ENCODE measurements around the gene KIAA1549. TPM values are rescaled to one million over a fixed set of nuclear protein-coding genes. Genes with fewer than 3 reads are reported as not detected.
"Not testable (repeated sequence)": the region's sequence is repeated elsewhere in the genome, so short reads cannot be mapped to it uniquely, and the experiment has no call there.

KIAA1549 gene
- polyA plus RNA-seq, 3 donors: 0.22 to 5.4 (median 0.31) TPM

GRCh38 chr7:138978541-138979184 is 2.5 kb downstream of the KIAA1549 start:
- H3K27ac ChIP-seq (ENCODE audit: low read depth, low read length): no peak overlapping the region
- WGBS, 3 donors: 57 to 90% (median 89%) methylated on average over 6 of the region's 6 CpGs

- 48 to 93% (median 91%) methylated on average over 11 of the region's 11 CpGs for whole genome bisulfite sequencing, 3 donors
- not testable (repeated sequence) for H3K27ac ChIP-seq (ENCODE audit: low read depth, low read length)
Measured at GRCh38 chr7:138976161-138976560, 5.0 kb downstream of the KIAA1549 start.

GRCh38 chr7:138975343-138976104 is 5.7 kb downstream of the KIAA1549 start:
- H3K27ac ChIP-seq (ENCODE audit: low read depth, low read length): no peak overlapping the region
- WGBS, 3 donors: 19 to 51% (median 49%) methylated on average over 5 of the region's 5 CpGs

DNA sequence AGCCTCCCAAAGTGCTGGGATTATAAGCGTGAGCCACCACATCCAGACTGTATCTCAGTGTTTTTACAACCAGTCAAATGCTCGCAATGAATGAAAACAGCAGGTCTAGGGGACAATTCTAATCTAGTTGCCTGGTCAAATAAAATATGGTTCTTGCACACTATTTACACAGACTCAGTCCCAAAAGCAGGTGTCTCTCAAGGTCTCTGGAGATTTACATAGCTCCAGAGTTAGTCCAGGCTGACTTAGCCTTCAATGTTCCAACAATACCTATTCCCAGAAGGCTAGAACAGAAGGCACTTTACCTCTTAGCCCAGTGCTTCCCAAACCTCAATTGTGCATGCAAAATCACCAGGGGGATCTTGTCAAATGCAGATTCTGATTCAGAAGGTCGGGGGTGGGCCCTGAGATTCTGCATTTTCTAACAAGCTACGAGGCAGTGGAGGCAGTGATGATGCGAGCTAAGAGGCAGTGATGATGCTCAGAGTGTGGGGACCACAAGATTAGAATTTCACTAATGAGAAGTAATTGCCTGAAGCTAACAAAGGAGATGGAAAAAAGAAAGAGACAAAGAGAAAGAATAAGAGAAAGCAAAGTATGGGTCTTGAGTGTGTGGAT is 6.4 kb downstream of the KIAA1549 start:
- 46 to 88% (median 87%) methylated on average over 5 of the region's 5 CpGs for WGBS, 3 donors
- no peak overlapping the region for H3K27ac ChIP-seq (ENCODE audit: low read depth, low read length)

GRCh38 chr7:138974103-138974502 is 7.1 kb downstream of the KIAA1549 start:
- 66 to 96% (median 95%) methylated on average over 4 of the region's 4 CpGs for WGBS, 3 donors
- H3K27ac ChIP-seq (ENCODE audit: low read depth, low read length): no peak overlapping the region

GRCh38 chr7:138970952-138971351 is 10.2 kb downstream of the KIAA1549 start:
- H3K27ac ChIP-seq (ENCODE audit: low read depth, low read length): no peak overlapping the region
- WGBS, 3 donors: 90 to 91% (median 91%) methylated on average over 6 of the region's 6 CpGs

- H3K27ac ChIP-seq (ENCODE audit: low read depth, low read length): no peak overlapping the region
- WGBS, 3 donors: 90 to 94% (median 94%) methylated on average over 7 of the region's 7 CpGs
Measured at GRCh38 chr7:138970446-138970845, 10.7 kb downstream of the KIAA1549 start.

GRCh38 chr7:138967159-138967558 is 14.0 kb downstream of the KIAA1549 start:
- WGBS, 3 donors: 59 to 71% (median 62%) methylated on average over 4 of the region's 4 CpGs
- no peak overlapping the region for H3K27ac ChIP-seq (ENCODE audit: low read depth, low read length)

DNA sequence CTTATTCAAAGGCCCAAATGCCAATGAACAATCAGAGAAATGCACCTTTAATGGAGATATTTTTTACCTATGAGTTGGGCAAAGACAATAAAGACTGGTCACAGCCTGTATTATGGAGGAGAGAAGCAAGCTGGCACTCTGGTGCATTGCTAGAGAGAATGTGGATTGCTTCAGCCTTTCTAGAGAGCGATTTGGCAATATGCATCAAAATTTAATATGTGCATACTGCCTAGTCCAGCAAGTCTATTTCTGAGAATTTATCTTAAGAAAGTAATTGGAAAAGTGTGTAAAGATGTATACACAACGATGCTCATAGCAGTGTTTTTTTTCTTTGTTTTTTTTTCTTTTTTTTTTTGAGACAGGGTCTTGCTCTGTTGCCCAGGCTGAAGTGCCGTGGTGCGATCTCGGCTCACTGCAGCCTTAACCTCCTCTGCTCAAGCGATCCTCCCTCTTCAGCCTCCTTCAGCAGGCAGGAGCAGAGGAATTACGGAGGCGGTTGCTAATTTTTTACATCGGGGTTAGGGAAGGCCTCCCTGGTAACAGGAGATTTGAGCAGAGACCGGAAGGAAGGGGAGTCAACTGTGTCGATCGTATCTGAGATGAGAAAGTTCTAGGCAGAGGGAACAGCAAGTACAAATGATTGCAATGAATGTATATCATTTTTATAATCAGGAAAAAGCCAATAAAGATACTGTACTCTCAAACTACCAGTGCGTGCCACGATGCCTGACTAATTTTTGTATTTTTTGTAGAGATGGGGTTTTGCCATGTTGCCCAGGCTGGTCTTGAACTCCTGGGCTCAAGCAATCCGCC is 16.4 kb downstream of the KIAA1549 start:
- 83 to 91% (median 90%) methylated on average over 15 of the region's 15 CpGs for WGBS, 3 donors
- H3K27ac ChIP-seq (ENCODE audit: low read depth, low read length): no peak overlapping the region

- WGBS, 3 donors: 56 to 61% (median 60%) methylated on average over 5 of the region's 5 CpGs
- no peak overlapping the region for H3K27ac ChIP-seq (ENCODE audit: low read depth, low read length)
Measured at GRCh38 chr7:138963675-138964074, 17.5 kb downstream of the KIAA1549 start.

DNA sequence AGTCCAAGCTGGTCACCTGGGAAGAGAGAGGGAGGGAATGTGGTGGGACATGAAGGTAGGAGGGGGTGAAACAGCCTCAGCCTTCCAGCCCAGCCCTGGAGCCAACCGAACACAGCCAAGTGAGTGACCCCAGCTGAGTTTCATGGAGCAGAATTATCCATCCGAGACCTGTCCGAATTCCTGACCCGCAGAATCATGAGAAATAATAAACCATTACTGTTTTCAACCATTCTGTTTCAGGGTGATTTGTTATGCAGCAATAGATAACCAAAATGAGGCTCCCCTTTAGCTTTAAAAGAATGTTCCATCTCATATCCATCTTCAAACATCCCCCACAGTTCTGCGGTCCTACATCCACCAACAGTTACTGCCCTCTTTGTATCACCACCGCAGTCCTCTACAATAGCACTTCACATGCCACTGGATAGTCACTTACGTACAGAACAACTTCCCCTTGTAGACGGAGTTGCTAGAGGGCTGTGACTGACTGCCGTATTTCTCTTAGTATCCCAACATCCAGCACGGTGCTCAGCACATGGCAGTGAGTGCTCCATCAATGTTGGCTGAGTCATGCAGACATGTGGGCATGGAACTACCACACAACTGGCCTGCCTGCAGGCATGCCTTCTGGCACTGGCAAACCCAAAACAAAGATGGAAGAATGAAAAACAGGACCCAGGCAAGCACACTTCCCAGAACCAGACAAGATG is 18.5 kb downstream of the KIAA1549 start:
- 74 to 82% (median 76%) methylated on average over 10 of the region's 10 CpGs for WGBS, 3 donors
- no peak overlapping the region for H3K27ac ChIP-seq (ENCODE audit: low read depth, low read length)

DNA sequence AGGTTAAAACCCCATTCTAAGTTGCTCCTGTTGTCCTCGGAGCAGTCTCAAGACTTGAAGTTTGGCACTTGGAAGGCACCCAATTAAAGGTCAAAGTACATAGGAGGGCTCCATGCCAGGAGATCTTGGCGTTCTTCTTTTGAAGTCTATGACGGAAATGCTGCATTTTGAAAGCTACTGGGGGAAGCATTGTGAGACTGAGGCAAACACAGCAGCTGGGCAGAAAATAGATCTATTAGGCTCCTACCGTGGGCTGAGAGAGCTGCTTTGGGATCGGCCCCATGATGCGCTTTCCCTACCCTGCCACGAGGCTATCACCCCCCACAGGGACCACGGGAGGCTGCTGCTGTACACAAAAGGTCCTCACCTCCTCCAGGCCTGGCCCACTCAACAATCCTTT is 20.0 kb downstream of the KIAA1549 start:
- 16 to 58% (median 57%) methylated on average over 8 of the region's 8 CpGs for WGBS, 3 donors
- H3K27ac ChIP-seq (ENCODE audit: low read depth, low read length): no peak overlapping the region

GRCh38 chr7:138958391-138958956 is 22.7 kb downstream of the KIAA1549 start:
- WGBS, 3 donors: 34 to 75% (median 62%) methylated on average over 6 of the region's 6 CpGs
- no peak overlapping the region for H3K27ac ChIP-seq (ENCODE audit: low read depth, low read length)

DNA sequence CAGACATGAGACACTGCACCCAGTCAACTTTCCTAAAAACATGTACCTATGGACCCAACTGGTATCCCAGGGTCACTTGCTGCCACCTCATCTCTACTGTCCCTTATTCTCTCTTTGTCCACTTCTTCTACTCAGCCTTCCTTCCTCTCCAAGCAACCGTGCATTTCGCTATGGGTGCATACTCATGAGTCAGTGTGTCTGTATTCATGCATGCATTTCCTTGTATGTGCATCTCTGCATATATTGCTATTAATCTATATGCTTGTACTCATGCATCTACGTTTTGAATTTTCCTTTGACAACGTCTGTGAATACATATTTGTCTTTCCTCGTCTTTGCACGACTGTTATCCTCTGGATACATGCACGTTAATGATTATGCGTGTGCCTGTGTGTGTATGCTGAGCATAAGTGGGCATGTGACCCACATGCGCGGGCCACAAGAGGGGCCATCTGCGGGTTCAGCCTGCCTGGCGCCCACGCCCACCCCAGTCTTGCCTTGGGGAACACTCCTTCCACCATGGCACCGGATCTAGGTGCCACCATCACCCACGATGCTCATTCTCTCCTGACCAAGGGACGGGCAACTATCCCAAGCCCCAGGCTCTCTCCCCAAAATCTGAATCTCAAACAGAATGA is 23.3 kb downstream of the KIAA1549 start:
- 92 to 93% (median 93%) methylated on average over 16 of the region's 16 CpGs for WGBS, 3 donors
- H3K27ac ChIP-seq (ENCODE audit: low read depth, low read length): no peak overlapping the region

- 68 to 97% (median 82%) methylated on average over 3 of the region's 3 CpGs for WGBS, 3 donors
- H3K27ac ChIP-seq (ENCODE audit: low read depth, low read length): no peak overlapping the region
Measured at GRCh38 chr7:138957217-138957616, 24.0 kb downstream of the KIAA1549 start.

GRCh38 chr7:138954545-138955475 is 26.4 kb downstream of the KIAA1549 start:
- WGBS, 3 donors: 84 to 86% (median 85%) methylated on average over 14 of the region's 14 CpGs
- H3K27ac ChIP-seq (ENCODE audit: low read depth, low read length): no peak overlapping the region

All from adipose tissue (tissue), 3 donors.